HPDE6-E6E7 (cell line): ENCODE measurements around the gene CPN1.

Experiments
- DNase-seq: peaks from one replicate; pipeline ENCODE4 v3.0.0; 2011; ENCODE audit warnings: missing footprints; ENCODE audit errors: extremely low spot score

Gene CPN1

DNA sequence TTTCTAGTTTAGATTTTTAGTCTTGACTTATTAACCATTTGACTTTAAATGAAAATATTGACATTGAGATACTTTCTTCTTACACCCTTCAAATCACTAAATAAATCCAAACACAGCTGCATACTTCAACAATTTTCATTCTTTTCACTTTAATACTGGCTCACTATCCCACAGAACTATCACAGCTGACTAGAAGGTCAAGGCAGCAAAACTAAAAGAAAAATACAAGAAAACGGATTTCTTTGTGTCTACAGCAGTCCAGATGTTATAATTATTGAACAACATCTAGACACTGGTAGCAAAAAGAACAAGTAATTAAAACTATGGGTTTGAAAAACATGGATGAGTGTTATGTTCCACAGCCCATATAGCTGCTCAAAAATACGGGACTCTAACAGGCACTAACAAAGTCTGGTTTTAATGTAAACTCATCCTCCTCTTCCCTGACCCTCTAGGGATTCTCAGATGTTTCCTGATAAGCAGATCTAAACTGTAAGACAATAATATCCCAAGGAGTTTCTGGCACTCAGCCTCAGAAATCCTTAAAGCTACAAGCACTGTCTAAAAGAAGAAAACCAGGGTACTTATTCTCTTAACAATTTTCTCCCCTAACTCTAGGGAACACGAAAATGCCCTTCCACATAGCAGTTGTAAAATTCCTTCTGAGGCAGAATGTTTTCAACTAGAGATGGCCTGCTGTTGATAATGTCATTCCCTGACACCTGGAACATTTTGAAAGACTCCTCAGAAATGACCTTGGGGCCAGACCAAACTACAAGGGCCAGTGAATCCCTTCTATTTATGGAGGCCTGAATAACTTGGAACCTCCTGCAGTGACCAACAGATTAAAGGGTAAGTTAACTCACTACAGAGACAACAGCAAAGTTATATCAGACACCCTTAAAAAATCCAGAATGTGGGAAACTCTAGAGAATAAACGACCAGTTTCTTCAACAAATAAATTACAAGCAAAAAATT, 84.7 kb downstream of the CPN1 start:
- no peak for DNase-seq

DNA sequence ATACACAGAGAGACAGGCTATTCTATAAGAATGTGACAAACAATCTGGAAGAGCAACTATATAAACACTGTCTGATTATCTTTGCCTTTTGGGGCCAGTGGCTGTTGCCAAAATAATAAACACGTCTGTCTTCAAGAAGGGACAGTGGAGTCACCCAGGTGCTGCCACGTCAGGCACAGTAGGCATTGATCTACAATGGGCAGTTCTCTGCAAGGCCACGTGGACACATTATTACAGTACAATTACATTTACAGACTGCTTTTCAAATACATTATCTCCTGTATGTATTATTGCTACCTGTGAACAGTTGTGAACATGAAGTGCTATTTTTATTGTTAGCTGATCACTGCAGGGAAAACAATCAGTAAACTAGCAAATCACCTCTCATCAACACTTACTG, 86.0 kb downstream of the CPN1 start:
- no peak for DNase-seq

DNA sequence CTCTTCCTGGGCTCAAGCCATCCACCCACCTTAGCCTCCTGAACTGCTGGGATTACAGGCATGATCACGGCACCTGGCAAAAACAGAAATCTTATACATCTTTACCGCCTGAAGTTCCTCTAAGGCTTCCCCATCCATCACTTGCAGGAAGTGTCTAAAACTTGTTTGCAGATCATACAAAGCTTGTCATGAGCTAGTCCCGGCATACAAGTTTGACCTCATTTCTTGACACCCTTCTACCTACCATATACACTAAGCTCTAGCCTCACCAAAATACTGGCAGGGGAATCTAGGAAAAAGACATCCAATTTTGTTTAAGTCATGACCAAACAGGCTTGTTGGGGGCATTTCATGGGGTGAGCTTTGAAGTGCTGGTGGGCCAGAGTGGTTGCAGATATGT, 86.4 kb downstream of the CPN1 start:
- DNase-seq = no peak

DNA sequence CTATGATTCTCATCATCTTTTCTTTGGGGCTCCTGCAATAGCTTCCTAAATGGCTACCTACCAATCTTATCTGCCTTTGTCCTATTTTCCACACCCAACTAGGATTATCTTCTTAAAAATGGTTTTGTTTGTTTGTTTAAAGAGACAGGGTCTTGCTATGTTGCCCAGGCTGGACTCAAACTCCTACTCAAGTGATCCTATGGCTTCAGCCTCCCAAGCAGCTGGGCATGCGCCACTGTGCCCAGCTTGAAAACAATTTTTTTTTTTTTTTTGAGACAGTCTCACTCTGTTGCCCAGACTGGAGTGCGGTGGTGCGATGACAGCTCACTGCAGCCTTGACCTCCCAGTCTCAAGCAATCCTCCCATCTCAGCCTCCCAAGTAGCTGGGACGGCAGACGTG, 86.9 kb downstream of the CPN1 start:
- no peak for DNase-seq

DNA sequence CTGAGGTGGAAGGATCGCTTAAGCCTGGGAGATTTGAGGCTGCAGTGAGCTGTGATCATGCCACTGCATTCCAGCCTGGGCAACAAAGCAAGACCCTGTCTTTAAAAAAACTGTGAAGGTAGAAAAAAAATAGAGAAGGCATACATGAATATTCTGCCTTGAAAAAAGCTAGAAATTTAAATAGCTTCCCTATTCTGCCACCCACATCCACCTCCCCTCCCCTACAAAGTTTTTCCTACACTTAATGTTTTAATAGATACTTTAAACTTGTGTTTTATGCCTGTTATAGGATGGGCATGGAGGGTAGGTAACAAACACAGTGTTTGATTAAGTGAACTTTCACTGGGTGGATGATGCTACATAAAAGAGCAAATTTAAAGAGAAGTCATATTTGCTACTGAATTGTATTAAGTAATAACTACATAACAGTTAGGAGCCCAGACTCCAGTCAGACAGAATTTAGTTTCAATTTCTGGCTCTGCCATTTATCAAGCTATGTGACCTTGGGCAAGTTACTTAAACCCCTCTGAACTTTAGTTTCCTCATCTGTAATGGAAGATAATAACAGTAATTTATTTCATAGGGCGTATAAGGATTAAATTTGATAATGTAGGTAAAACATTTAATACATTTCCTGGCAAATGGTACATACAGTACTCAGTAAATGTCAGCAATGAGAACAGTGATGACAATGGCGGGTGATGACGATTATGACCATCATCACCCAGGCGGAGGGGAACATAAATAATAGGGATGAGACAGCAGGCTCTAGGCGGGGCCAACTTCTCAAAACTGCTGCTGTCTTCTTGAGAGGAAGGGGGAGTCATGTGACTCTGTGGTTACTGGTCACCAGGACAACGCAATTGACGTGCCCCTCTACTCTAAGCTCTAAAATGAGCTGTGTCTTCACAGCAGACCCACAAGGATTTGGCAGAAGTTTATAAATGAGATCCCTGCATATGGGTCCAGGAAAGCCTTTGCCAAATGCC, 87.7 kb downstream of the CPN1 start:
- DNase-seq = no peak
